H1 (cell line): ENCODE results near the gene ZNF483. TPM values are rescaled to one million over a fixed set of nuclear protein-coding genes. Genes with fewer than 3 reads are reported as not detected.

Experiments used
- CHD1 ChIP-seq: IDR thresholded peaks from 2 replicates; pipeline ENCODE4 v1.6.1; 2012; ENCODE audit warnings: low read depth, low read length, improper control_type of control experiment
- CHD7 ChIP-seq: fragments of 300-600 bp; sonication (generic); IDR thresholded peaks from 2 replicates; pipeline ENCODE4 v1.7.1; 2012; ENCODE audit warnings: low read length, moderate library complexity, mild to moderate bottlenecking, inconsistent platforms; ENCODE audit not compliant: insufficient replicate concordance
- GTF2F1 ChIP-seq: IDR thresholded peaks from 2 replicates; pipeline ENCODE4 v1.6.1; 2012; ENCODE audit warnings: low read depth, low read length, improper control_type of control experiment, borderline replicate concordance
- KDM4A ChIP-seq: IDR thresholded peaks from one replicate; pipeline ENCODE4 v1.7.1; 2012; ENCODE audit warnings: low read depth, mild to moderate bottlenecking, moderate library complexity, low read length, inconsistent platforms; ENCODE audit not compliant: severe bottlenecking
- MAFK ChIP-seq: IDR thresholded peaks from 2 replicates; pipeline ENCODE4 v1.6.1; 2012; ENCODE audit warnings: low read depth, mild to moderate bottlenecking, improper control_type of control experiment, low read length
- NANOG ChIP-seq: IDR thresholded peaks from 2 replicates; pipeline ENCODE4 v1.6.1; 2011; ENCODE audit warnings: low read length, low read depth, mild to moderate bottlenecking, inconsistent platforms; ENCODE audit not compliant: insufficient read depth, poor library complexity, severe bottlenecking
- PHF8 ChIP-seq: fragments of 200-600 bp; sonication (generic); conservative IDR thresholded peaks from 2 replicates; pipeline ENCODE4 v1.7.1; 2012; ENCODE audit warnings: low read depth, mild to moderate bottlenecking, inconsistent platforms, low read length, moderate library complexity
- RAD21 ChIP-seq, 2 experiments: IDR thresholded peaks in 1 of 2; conservative IDR thresholded peaks in 1 of 2; 2 replicates each; pipeline ENCODE4 v1.6.1; 2011; ENCODE audit warnings: low read depth in 2 of 2, low read length in 2 of 2, improper control_type of control experiment in 1 of 2, inconsistent platforms in 1 of 2, mild to moderate bottlenecking in 1 of 2, moderate library complexity in 1 of 2
- SIX5 ChIP-seq: IDR thresholded peaks from 2 replicates; pipeline ENCODE4 v1.6.1; 2011; ENCODE audit warnings: mild to moderate bottlenecking, low read depth, low read length
- polyA plus RNA-seq, 7 experiments: library from polyadenylated mRNA; depleted of rRNA in 3 of 7; stranded (reverse) in 5 of 7; unstranded in 2 of 7; fragments of >200 nt in 5 of 7; fragments of 200-250 nt in 2 of 7; gene quantifications; 1 replicate in 5 of 7; 2 replicates in 1 of 7; 4 replicates in 1 of 7; pipeline versions ENCODE4 v1.2.1 to v1.2.3, GENCODE V29; 2011 to 2013; ENCODE audit warnings: missing spikeins in 2 of 7, mixed read lengths in 2 of 7
- total RNA-seq: library from RNA; stranded (reverse); fragmentation: NEBNext Ultra II Directional; extraction: Animal tissue kit (Norgen Biotek cat#: 25700); gene quantifications from 2 replicates; pipeline ENCODE4 v1.2.1, GENCODE V29; 2021
- TF ChIP-seq, protein P1 (sequence below): IDR thresholded peaks from 2 replicates; pipeline ENCODE4 v1.6.1; 2011; ENCODE audit warnings: low read depth, mild to moderate bottlenecking, low read length; ENCODE audit not compliant: insufficient read depth

Gene ZNF483
- total and polyA plus RNA-seq, 2 of the 8 experiments (the other 6 are each of a cell fraction or from before 2014, with no cell fraction given), result 4.8 to 83.8 TPM

- no peak for TF ChIP-seq CHD7
- no peak for TF ChIP-seq KDM4A
- TF ChIP-seq MAFK, result no peak
- TF ChIP-seq GTF2F1, result no peak
- TF ChIP-seq NANOG, result no peak
- no peak for TF ChIP-seq CHD1
- no peak for TF ChIP-seq PHF8
- no peak for TF ChIP-seq SIX5
- no peak for TF ChIP-seq RAD21 (IDR thresholded peaks at IDR 0.05 in 1 of 2, conservative IDR thresholded peaks at IDR 0.05 in 1 of 2; ENCODE audit: low read depth in 2 of 2, low read length in 2 of 2)
- TF ChIP-seq, protein P1, sequence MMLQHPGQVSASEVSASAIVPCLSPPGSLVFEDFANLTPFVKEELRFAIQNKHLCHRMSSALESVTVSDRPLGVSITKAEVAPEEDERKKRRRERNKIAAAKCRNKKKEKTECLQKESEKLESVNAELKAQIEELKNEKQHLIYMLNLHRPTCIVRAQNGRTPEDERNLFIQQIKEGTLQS, result no peak
These were observed 61.4 kb downstream of the ZNF483 start (continued) for GRCh38 chr9:111586378-111586777.
